NCI-H146 treated with DMSO at 0.1 percent for 48 hours (cell line): ENCODE data around the gene THSD4.
A peak's percentile ranks its signal among the peaks of the same experiment; 100 is the strongest.

Source experiments
- DNase-seq: peaks from one replicate; lab custom pipeline; 2025; ENCODE audit not compliant: unreplicated experiment; lab: John Stamatoyannopoulos, UW

Gene THSD4

GRCh38 chr15:71632576-71633195 is 517.4 kb downstream of the THSD4 start:
- DNase-seq, result no peak

GRCh38 chr15:71634820-71635560 is 519.7 kb downstream of the THSD4 start:
- DNase-seq, result peak; percentile 91

GRCh38 chr15:71635735-71636134 is 520.5 kb downstream of the THSD4 start:
- DNase-seq, result no peak

- no peak for DNase-seq
Observed at GRCh38 chr15:71638876-71639275, 523.6 kb downstream of the THSD4 start.

- no peak for DNase-seq
Observed at GRCh38 chr15:71639471-71639870, 524.2 kb downstream of the THSD4 start.

- no peak for DNase-seq
Observed at GRCh38 chr15:71643918-71644317, 528.6 kb downstream of the THSD4 start.

- DNase-seq, result peak; percentile 16
Observed at GRCh38 chr15:71646767-71647486, 531.7 kb downstream of the THSD4 start.

- DNase-seq, result no peak
Observed at GRCh38 chr15:71647487-71647808, 532.2 kb downstream of the THSD4 start.

GRCh38 chr15:71648095-71648494 is 532.8 kb downstream of the THSD4 start:
- DNase-seq, result no peak

- no peak for DNase-seq
Observed at GRCh38 chr15:71649894-71650293, 534.6 kb downstream of the THSD4 start.

- DNase-seq, result no peak
Observed at GRCh38 chr15:71650603-71651002, 535.3 kb downstream of the THSD4 start.

- no peak for DNase-seq
Observed at GRCh38 chr15:71651750-71652186, 536.5 kb downstream of the THSD4 start.

GRCh38 chr15:71654042-71654719 is 538.9 kb downstream of the THSD4 start:
- no peak for DNase-seq

- DNase-seq, result peak; percentile 71
Observed at GRCh38 chr15:71654720-71655174, 539.5 kb downstream of the THSD4 start.

GRCh38 chr15:71656425-71656824 is 541.2 kb downstream of the THSD4 start:
- no peak for DNase-seq

- no peak for DNase-seq
Observed at GRCh38 chr15:71657141-71657540, 541.9 kb downstream of the THSD4 start.

- DNase-seq, result no peak
Observed at GRCh38 chr15:71658036-71658435, 542.8 kb downstream of the THSD4 start.

- DNase-seq, result no peak
Observed at GRCh38 chr15:71658827-71659729, 543.8 kb downstream of the THSD4 start.

GRCh38 chr15:71659730-71660067 is 544.4 kb downstream of the THSD4 start:
- no peak for DNase-seq

GRCh38 chr15:71660501-71660900 is 545.2 kb downstream of the THSD4 start:
- no peak for DNase-seq

GRCh38 chr15:71662306-71662705 is 547.0 kb downstream of the THSD4 start:
- DNase-seq, result no peak
